Measurements from ENCODE around the gene GGT6. TPM values are rescaled to one million over a fixed set of nuclear protein-coding genes. Genes with fewer than 3 reads are reported as not detected.

The GGT6 gene
- total RNA-seq, 1 donor from 2014 or later = not detected

DNA sequence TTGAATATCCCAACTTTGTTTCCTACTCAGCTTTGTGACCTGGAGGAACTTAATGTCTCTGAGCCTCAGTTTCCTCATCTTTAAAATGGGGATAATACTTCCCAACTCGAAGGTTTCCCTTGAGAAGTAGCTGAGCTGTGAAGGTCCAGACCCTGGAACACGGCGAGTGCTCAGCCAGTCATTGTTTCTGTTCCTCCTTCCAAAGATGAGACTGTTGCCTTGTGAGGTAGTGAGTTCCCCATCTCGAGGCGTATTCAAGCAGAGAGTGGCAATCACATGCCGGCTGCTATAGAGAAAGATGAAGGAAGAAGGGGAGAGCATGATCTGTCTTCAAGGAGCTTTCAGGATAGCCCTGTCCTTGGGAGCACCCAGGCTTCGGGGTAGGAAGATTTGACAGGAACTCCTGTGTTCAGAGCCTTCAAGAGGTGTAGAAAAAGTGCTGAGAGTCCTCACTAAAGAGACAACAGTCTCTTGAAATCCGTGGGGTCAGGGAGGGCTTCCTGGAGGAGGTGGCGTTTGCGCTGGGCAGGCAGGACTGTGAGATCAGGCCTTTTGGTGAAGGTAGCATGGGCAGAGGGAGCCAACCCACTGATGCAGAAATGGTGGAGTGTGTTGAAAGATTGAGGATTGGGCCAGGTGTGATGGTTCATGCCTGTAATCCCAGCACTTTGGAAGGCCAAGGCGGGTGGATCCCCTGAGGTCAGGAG, 34.5 kb downstream of the GGT6 start:
- no peak for DNase-seq (ENCODE audit: low read depth, low spot score)

DNA sequence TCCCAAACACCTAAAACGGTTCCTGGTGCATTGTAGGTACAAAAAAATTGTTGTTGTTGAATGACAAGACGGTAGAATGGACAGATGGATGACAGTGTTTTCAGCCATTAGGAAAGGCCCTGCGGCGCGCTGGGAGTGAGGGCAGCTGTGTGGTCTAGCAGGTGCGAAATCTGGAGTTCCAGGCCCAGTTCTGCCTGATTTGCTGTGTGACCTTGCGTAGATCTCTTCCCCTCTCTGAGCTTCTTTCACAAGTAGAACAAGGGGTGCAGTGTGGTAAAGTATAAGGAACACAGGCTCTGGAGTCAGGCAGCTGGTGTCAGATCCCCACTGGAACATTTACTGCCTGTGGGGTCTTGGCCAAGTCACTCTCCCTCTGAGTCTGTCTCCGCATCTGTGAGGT, 36.4 kb downstream of the GGT6 start:
- DNase-seq (ENCODE audit: low read depth, low spot score) = no peak

DNA sequence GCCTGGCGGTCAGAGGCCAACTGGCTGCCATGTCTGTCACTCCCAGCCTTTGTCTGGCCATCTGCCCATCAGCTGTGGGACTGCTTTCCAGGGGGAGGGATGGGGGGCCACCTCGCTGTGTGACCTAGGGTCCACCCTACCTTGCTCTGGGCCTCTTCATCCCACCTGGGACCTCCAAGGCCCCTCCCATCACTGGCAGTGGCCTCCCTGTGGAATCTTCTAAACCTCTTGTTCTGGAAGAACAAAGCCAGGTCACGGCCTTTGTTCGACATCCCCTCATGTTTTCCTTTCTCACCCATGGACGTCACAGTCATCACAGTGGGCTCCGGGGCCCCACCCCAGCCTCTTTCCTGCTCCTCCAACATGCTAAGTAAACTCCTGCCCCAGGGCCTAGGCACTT, 37.7 kb downstream of the GGT6 start:
- no peak for DNase-seq (ENCODE audit: low read depth, low spot score)

DNA sequence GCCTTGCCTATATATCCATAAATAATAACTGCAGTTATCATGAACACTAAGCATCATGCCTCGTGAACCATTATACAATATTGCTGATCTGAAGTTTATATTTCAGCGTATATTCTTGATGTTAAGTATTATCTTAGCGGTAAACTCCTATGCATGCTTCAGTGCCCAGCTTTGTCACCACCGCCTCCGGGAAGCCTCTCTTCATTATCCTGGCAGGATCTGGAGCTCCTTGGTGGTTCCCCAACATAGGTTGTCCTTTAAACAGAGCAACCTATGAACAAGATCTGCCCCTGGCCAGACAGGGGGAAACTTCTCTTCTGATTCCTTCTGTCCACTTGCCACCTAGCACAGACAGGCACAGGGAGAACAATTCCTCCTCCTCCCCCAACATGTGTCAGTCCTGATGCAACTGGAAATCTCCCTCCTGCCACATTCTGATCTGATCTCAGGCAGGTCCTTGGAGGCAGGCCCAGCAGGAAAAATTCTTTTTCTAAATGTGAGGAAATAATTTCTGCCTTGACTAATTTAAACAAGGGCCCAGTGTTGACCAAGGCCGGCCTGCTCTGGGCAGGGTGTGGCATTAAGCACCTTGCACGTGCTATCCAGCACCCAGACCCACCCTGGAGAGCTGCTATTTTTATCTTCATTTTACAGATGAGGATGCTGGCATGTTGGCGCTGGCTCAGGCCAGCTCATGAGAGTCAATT, 39.3 kb downstream of the GGT6 start:
- DNase-seq (ENCODE audit: low read depth, low spot score) = no peak

DNA sequence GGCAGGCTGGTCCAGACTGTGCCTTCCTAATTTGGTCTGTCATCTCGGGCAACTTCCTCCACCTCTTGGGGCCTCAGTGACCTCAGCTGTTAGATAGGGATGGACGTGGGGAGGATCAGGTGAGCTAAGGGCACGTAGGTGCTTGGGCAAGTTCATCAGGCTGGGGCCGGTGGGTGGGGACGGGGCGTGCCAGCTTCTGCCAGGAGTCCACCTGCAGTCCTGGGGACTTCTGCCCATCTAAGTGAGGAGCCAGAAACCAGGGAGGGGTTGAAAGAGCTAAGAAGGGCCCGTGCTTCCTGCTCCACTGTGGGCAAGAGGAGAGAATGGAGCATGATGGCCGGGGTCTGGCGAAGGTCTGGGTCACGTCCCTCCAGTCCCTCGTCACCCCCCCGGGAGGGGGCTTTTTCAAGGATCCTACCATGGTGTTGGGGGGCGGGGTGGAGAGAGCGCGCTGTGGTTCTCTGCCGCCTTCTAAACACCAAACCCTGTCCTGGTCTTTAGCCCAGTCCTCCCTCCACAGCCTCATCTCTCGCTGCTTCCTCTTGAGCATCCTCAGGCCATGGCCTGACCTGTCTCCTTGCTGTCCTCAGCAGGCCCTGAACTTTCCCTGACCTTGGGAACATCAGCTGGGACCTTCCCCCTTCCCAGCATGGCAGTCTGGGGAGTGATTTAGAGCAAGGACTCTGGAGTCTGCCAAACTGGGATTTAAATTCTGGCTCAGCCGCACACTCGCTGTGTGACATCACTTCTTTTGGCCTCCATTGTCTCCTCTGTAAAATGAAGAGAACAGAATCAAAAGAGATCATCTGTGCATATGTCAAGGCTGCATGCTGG, 40.1 kb downstream of the GGT6 start:
- no peak for DNase-seq (ENCODE audit: low read depth, low spot score)

DNA sequence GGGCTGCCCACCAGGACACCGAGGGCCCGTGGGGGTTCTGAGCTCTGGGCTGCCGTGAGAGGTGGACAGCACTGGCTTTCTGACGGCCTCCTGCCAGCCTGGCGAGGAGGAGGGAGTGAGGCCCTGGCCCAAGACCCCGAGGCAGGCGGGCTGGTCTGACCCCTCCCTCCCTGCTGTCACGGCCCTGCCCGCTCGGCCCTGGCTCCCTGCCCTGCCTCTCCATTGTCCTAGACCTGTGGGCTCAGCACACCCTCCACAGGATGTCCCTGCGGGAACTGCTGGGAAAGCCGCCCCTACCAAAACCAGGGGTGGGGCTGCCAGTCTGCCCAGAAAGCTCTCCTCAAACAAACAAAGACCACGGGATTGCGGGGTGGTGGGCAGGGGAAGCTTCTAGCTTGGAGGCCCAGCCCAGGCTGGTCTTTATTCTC, 41.0 kb downstream of the GGT6 start:
- no peak for DNase-seq (ENCODE audit: low read depth, low spot score)

DNA sequence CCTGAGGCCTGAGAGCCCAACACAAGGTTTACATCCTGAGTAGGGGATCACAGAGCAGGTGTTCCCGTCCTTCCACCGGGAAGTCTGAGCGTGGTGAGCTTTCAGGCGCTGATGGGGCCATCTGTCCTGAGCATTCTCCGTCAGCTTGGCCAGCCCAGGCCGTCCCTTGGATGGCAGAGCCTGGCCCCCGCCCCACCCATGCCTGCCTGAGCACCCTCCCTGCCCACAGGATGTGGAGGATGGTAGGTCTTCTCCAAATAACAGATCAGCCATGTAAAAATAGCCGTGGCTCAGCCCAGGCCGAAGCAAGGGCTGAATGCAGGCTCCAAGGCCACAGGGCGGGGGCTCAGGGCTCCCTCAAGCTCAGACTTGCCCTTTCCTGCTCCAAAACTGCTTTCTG, 41.5 kb downstream of the GGT6 start:
- DNase-seq (ENCODE audit: low read depth, low spot score) = no peak

DNA sequence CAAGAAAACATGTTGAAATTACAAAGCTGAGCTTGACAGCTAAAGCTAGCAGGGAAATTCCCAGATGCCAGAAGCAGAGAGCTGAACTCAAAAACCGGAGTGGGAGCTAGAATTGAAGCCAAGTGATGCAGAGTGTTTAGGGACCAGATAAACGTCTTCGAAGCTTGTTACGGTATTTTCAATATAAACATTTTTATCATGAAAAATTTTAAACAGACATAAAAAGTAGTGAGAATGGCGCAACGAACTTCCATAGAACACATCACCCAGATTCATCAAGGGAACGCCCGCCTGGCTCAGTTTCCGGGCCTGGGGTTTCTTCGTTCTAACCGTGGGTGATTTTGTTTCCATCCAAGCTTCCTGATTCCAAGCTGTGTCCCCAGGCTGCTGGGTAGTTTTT, 43.6 kb downstream of the GGT6 start:
- no peak for DNase-seq (ENCODE audit: low read depth, low spot score)

DNA sequence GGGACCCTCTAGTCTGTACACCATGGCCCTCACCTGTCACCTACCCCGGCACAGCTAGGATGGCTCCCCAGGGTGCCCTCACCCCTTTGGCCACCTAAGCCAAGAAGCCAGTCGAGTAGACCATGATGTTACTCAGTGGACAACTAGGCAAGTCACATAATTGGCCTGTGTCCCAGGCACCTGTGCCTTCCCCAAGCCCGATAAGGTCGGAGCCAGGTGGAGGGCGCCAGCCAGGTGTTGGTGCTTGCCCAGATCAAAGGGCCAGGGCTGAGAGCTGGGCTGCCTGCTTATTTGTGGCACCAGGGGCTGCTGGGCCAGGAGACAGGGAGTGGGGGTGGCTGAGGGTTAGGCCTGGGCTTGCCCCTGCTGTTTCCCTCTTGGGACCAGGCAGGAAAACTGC, 44.9 kb downstream of the GGT6 start:
- DNase-seq (ENCODE audit: low read depth, low spot score) = no peak

DNA sequence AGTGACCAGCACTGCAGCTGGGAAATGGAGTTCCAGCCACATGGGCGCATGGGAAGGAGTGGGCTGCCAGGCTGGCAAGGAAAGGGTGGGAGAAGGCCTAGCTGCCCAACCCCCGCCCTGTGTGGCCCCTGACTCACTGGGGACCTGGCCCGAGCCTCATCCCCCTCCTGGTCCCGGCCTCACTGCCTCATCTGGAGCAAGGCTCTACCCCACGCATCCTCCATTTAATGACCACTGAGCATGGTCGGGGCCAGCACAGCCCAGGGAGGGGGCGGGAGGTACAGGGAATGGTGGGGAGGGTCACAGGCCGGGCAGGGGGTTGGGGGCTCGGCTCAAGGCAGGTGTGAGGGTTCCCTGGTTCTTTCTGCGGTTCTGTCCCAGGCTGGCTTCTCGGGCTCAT, 45.6 kb downstream of the GGT6 start:
- DNase-seq (ENCODE audit: low read depth, low spot score) = no peak

DNA sequence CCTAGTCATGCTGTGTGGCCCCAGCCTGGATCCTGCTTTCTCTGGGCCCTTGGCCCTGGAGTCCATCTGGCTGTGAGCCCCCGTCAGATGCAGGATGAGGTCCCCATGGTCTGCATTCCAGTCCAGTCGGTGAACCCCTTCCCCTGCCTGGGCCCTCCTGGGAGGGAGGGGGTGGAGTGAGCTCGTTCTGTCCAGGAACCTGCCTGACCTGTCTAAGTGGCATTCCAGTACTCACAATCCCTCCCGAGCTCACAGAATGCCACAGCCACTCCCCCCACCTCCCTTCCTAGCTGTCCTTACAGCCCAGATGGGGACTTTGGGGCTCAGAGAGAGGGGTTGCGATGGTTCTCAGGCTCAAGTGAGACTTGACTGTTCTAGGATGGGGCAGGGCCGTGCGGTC, 46.2 kb downstream of the GGT6 start:
- DNase-seq (ENCODE audit: low read depth, low spot score) = no peak

DNA sequence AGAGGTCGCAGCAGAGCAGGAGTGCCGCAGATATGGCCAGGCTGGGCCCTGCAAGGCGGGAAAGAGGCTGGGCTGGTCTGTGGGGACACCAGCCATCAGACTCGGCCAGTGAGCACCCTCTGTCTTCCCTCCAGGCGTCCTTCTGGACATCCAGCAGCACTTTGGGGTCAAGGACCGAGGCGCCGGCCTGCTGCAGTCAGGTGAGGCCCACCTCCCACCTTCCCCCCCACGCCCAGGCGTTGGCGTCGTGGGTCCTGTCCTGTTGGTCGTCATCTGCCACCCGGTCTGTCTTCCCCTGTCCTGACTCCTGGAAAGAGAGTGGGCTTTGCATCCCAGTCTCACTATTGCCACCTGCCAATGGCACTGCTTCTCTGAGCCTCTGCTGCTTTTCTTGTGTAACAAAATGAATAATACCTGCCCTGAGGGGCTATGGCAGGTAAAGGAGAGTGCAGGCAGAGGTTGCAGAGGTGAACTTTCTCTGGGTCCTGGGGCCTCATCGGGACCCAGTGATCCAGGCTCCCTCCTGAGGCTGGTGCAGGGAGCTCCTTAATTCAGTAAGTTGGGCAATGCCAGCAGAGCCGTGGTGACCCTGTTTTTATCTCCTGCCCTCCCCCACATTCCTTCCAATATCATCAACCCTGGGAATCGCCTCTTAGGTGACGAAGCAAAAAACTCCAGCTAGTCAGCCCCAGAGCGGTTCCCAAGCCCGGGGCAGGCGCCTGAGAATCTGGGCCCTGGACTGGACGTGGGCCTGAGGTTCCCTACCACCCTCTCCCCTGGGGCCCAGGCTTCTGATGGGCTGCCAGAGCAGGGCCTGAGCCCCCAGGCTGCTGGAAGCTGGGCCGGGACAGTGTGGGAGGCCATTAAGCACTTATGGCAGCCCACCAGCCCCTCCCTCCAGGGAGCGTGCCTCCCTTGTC, 47.0 kb downstream of the GGT6 start:
- no peak for DNase-seq (ENCODE audit: low read depth, low spot score)

DNA sequence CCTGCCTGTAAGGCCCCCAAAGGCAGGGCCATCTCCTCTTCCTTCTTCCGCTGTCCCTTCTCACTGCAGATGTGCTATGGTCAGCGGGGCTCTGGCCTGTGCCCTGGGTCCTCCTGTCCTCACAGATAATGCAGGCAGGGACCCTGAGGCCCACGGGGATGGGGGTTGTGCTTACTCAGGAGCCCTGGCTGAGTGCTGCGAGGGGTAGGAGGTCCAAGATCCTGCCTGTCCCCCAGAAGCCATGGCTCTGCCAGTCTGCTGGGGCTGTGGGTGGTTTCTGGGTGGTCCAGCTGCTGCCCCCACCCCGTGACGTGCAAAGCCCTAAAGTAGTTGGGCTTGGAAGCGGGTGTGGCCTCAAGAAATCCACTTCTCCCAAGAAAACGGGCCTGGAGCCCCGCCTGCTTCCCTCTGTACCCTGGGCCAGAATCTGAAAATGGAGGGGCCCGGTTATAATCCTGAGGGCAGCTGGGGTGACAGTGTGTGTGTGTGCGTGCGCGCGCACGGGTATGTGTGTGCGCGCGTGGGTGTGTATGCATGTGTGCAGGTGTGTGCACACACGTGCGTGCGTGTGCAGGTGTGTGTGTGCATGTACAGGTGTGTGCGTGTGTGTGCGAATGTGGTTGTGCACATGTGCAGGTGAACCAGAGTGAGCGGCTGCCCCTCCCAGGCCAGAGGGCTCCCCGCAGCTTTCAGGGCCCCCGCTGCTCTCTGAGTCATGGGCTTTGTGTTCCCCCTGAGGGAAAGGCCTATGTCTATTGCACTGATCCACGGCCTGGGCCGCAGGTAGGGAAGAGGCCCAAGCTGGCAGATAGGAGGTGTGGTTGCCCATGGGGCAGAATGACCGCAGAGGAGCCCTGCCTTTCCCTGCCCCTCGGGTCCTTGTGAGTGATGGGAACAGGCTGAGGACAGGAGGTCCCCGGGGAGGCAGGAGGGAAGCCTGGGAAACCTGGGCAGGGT, 47.9 kb downstream of the GGT6 start:
- no peak for DNase-seq (ENCODE audit: low read depth, low spot score)

DNA sequence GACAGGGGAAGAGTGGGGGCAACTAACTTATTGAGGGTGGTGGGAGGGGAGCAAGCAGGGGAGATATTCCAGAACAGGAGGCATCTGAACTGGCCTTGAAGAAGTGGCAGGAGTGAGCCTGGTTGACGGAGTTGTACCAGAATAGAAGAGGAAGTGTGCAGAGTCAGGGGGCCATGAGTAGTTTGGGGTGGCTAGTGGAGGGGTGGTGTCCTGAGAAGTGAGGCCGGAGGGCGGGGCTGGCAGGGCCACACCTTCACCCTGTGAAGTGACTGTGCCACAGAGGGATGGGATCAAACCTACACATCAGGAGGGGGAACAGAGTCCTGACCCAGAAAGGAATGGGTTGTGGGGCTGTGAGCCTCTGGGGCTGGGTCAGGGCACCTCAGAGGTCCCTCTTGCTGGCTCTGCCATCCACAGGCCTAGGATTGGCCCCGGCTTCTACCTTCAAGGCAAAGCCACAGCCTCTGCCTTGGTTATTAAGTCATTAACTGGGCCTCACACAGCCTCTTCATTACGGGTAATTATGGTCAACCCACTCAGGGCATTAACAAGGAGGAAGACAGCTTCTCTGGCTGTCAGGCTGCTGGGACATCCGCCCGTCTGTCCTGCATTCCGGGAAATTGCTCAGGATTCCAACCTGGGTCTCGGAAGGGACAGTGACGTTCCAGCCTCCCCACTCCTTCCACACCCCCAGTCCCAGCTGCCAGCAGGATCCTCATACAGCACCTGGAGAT, 49.0 kb downstream of the GGT6 start:
- DNase-seq (ENCODE audit: low read depth, low spot score) = no peak

DNA sequence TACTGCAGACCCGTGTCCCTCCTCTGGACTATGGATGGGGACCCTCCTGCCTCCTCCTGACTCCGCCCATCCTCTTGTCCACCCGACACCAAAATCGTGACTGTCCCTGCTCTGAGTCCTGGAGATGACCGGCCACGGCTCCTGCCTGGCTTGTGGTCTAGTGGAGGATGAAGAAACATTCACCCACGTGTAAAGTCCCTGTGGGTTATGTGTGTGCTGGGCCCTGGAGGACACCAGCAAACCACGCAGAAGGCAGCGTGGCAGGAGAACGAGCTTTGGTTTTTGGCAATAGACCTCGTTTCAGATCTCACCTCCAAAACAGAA, 49.8 kb downstream of the GGT6 start:
- no peak for DNase-seq (ENCODE audit: low read depth, low spot score)

DNA sequence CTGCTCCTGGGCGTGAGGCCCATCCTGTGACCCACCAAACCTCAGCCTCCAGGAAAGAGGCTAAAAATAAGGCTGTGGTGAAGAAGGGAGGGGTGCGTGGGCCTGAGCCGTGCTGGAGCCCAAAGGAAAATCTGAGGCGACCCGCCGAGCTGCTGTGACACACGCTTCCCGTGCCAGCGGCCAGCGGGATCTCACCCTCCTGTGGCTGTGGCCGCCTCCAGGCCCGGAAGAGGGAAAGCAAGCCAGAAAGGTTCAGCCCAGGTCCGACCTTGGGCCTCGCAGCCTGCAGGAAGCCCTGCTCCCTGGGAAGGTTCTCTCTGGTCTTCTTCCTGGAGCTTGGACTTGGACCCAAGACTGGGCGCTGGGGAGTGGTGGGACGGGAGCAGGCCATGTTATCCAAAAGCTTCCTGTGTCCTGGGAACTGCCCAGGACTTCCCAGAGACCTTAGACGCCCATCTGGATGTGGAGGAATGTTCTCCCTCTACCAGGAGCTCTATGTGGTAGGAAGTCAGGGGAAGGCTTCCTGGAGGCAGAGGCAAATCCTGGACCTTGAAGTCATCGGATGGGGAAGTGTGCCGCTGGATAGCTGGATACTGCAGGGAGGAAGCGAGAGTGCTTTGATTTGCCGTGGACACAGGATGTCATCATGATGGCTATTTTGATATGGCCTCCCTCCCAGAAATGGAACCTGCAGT, 50.3 kb downstream of the GGT6 start:
- no peak for DNase-seq (ENCODE audit: low read depth, low spot score)

DNA sequence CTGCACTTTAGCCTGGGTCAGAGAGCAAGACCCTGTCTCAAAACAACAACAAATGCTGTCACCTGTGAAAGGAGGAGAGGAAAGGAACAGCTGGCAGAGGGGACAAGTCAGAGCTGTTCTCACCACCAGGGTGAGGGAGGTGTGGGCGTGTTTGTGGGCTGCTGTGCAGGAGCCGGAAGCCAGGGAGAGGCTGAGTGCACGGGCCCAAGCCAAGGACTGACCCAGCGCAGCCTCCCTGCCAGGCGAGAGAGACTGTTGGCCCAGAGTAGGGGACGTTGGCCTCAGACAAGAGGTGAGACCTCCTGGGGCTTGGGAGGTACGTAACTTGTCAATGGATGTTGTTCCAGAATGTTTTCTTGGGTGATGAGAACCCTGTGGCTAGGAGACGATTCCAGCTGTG, 51.0 kb downstream of the GGT6 start:
- DNase-seq (ENCODE audit: low read depth, low spot score) = no peak

DNA sequence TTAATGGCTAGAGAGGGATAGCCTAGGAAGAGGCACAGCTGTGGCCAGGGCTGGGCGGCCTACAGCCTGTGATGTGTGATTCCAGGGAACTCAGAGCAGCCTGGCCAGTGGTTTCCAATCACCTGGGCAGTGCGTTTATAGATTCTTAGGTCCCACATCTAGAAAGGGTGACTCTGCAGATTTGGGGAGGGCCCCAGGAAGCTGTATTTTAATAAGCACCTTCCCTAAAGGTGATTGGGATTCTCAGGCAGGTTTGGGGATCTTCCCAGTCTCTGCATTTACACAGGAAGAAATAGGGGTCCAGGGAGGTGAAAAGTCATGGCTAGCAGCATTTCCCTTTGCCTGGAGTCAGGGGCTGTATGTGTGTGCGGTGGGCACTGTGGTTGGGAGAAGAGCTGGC, 52.2 kb downstream of the GGT6 start:
- no peak for DNase-seq (ENCODE audit: low read depth, low spot score)
